Duodenal mucosa (tissue), 2 donors: ENCODE data around the gene MARK1.
"Not testable (repeated sequence)": the region's sequence is repeated elsewhere in the genome, so short reads cannot be mapped to it uniquely, and the experiment has no call there.

ENCODE experiments used
- H3K27ac ChIP-seq: one replicate; pipeline ENCODE4 v1.7.0; 2013; ENCODE audit warnings: low read depth, low read length
- H3K27me3 ChIP-seq, 2 donors: one replicate each; pipeline ENCODE4 v1.7.0; 2013; ENCODE audit warnings: low read length in 2 of 2, control low read depth in 1 of 2; ENCODE audit not compliant: insufficient read depth in 2 of 2, control insufficient read depth in 1 of 2
- H3K36me3 ChIP-seq, 2 donors: one replicate each; pipeline ENCODE4 v1.7.0; 2013; ENCODE audit warnings: low read length in 2 of 2, control low read depth in 1 of 2; ENCODE audit not compliant: insufficient read depth in 2 of 2, control insufficient read depth in 1 of 2
- H3K4me1 ChIP-seq, 2 donors: one replicate each; pipeline ENCODE4 v1.7.0; 2013; ENCODE audit warnings: low read length in 2 of 2, control low read depth in 1 of 2; ENCODE audit not compliant: insufficient read depth in 2 of 2, control insufficient read depth in 1 of 2
- H3K4me3 ChIP-seq, 2 donors: one replicate each; pipeline ENCODE4 v1.7.0; 2013; ENCODE audit warnings: low read length in 2 of 2, low read depth in 1 of 2
- H3K9ac ChIP-seq, 2 donors: one replicate each; pipeline ENCODE4 v1.7.0; 2013; ENCODE audit warnings: low read length in 2 of 2, low read depth in 1 of 2
- H3K9me3 ChIP-seq, 2 donors: one replicate each; pipeline ENCODE4 v1.7.0; 2013; ENCODE audit warnings: low read length in 2 of 2, control low read depth in 1 of 2; ENCODE audit not compliant: control insufficient read depth in 1 of 2

MARK1 gene

GRCh38 chr1:220594356-220594755 is 66.4 kb downstream of the MARK1 start:
- H3K27ac ChIP-seq, result no peak overlapping the region
- no peak overlapping the region for H3K4me3 ChIP-seq
- no peak overlapping the region for H3K9ac ChIP-seq
- no peaks in the 10 kb centered on the region for H3K4me1 ChIP-seq
- no peaks in the 10 kb centered on the region for H3K36me3 ChIP-seq
- H3K9me3 ChIP-seq, result no peaks in the 10 kb centered on the region
- no peaks in the 10 kb centered on the region for H3K27me3 ChIP-seq

GRCh38 chr1:220595179-220595578 is 67.2 kb downstream of the MARK1 start:
- H3K9me3 ChIP-seq, result no peaks in the 10 kb centered on the region
- no peaks in the 10 kb centered on the region for H3K36me3 ChIP-seq
- H3K27me3 ChIP-seq, result no peaks in the 10 kb centered on the region
- no peak overlapping the region for H3K9ac ChIP-seq
- no peaks in the 10 kb centered on the region for H3K4me1 ChIP-seq
- no peak overlapping the region for H3K4me3 ChIP-seq
- H3K27ac ChIP-seq, result no peak overlapping the region

- Histone ChIP-seq H3K27ac (no peak overlapping the region), H3K9ac (no peak overlapping the region), H3K36me3 (no peaks in the 10 kb centered on the region), H3K4me3 (no peak overlapping the region), H3K4me1 (no peaks in the 10 kb centered on the region), H3K27me3 (no peaks in the 10 kb centered on the region), H3K9me3 (no peaks in the 10 kb centered on the region)
These were observed 77.0 kb downstream of the MARK1 start for GRCh38 chr1:220604926-220605325.

- not testable (repeated sequence) for H3K9ac ChIP-seq, H3K4me1 ChIP-seq, H3K9me3 ChIP-seq, H3K36me3 ChIP-seq, H3K4me3 ChIP-seq, H3K27me3 ChIP-seq, H3K27ac ChIP-seq
These were observed 77.7 kb downstream of the MARK1 start for GRCh38 chr1:220605651-220606050.

GRCh38 chr1:220611100-220611499 is 83.2 kb downstream of the MARK1 start:
- H3K9ac ChIP-seq, H3K27ac ChIP-seq, H3K4me1 ChIP-seq, H3K36me3 ChIP-seq, H3K4me3 ChIP-seq, H3K9me3 ChIP-seq, H3K27me3 ChIP-seq: not testable (repeated sequence)

GRCh38 chr1:220616836-220617235 is 88.9 kb downstream of the MARK1 start:
- no peak overlapping the region for H3K9ac ChIP-seq
- no peaks in the 10 kb centered on the region for H3K36me3 ChIP-seq
- H3K27me3 ChIP-seq, result no peaks in the 10 kb centered on the region
- H3K4me1 ChIP-seq, result no peaks in the 10 kb centered on the region
- no peak overlapping the region for H3K4me3 ChIP-seq
- H3K9me3 ChIP-seq, result no peaks in the 10 kb centered on the region
- no peak overlapping the region for H3K27ac ChIP-seq

GRCh38 chr1:220628431-220628830 is 100.5 kb downstream of the MARK1 start:
- Histone ChIP-seq H3K4me3 (no peak overlapping the region), H3K27me3 (no peaks in the 10 kb centered on the region), H3K9ac (no peak overlapping the region), H3K9me3 (no peaks in the 10 kb centered on the region), H3K4me1 (no peaks in the 10 kb centered on the region), H3K36me3 (no peaks in the 10 kb centered on the region), H3K27ac (no peak overlapping the region)

- Histone ChIP-seq H3K27ac (no peak overlapping the region), H3K9me3 (no peaks in the 10 kb centered on the region), H3K36me3 (no peaks in the 10 kb centered on the region), H3K4me1 (no peaks in the 10 kb centered on the region), H3K9ac (no peak overlapping the region), H3K27me3 (no peaks in the 10 kb centered on the region), H3K4me3 (no peak overlapping the region)
These were observed 103.4 kb downstream of the MARK1 start for GRCh38 chr1:220631238-220631815.

GRCh38 chr1:220637759-220638158 is 109.8 kb downstream of the MARK1 start:
- Histone ChIP-seq H3K9me3 (no peaks in the 10 kb centered on the region), H3K36me3 (no peaks in the 10 kb centered on the region), H3K4me1 (no peaks in the 10 kb centered on the region), H3K27me3 (no peaks in the 10 kb centered on the region), H3K27ac (no peak overlapping the region), H3K4me3 (no peak overlapping the region), H3K9ac (no peak overlapping the region)

GRCh38 chr1:220642285-220642684 is 114.3 kb downstream of the MARK1 start:
- no peaks in the 10 kb centered on the region for H3K9me3 ChIP-seq
- no peaks in the 10 kb centered on the region for H3K36me3 ChIP-seq
- H3K4me3 ChIP-seq, result no peak overlapping the region
- H3K27ac ChIP-seq, result no peak overlapping the region
- no peak overlapping the region for H3K9ac ChIP-seq
- no peaks in the 10 kb centered on the region for H3K27me3 ChIP-seq
- H3K4me1 ChIP-seq, result no peaks in the 10 kb centered on the region

- Histone ChIP-seq H3K9ac (no peak overlapping the region), H3K4me3 (no peak overlapping the region), H3K4me1 (no peaks in the 10 kb centered on the region), H3K36me3 (no peaks in the 10 kb centered on the region), H3K9me3 (no peaks in the 10 kb centered on the region), H3K27ac (no peak overlapping the region), H3K27me3 (no peaks in the 10 kb centered on the region)
These were observed 125.1 kb downstream of the MARK1 start for GRCh38 chr1:220652995-220653394.
